ENCODE data around the gene KRTAP10-12. TPM values are rescaled to one million over a fixed set of nuclear protein-coding genes. Genes with fewer than 3 reads are reported as not detected.

Gene KRTAP10-12
- polyA plus RNA-seq, 3 donors = not detected

GRCh38 chr21:44691686-44692085, 5.3 kb upstream of the KRTAP10-12 start:
- H3K4me1 ChIP-seq (ENCODE audit: control insufficient read depth in 1 of 2, insufficient read depth in 2 of 2, low read length in 2 of 2) = no peaks in the 10 kb centered on the region
- Mint-ChIP-seq H3K36me3 (no peaks in the 10 kb centered on the region), H3K27me3 (ENCODE audit: low read depth in 3 of 3) (peaks cover 13 to 47% (median 31%) of the 10 kb centered on the region in 3 donors), H3K4me3 (peak overlapping the region in 1 of 2 donors; percentile 18), H3K4me1 (no peaks in the 10 kb centered on the region), H3K9me3 (peaks cover 6 to 22% (median 14%) of the 10 kb centered on the region in 7 donors), H3K27ac (no peak overlapping the region)
- no peak for DNase-seq
- no peak overlapping the region for H2AFZ ChIP-seq (ENCODE audit: insufficient read depth, low read depth, low read length, poor library complexity, severe bottlenecking)
- H3K9ac ChIP-seq (ENCODE audit: insufficient read depth, low read length, poor library complexity, severe bottlenecking) = no peak overlapping the region
- no peak overlapping the region for H3K27ac ChIP-seq (ENCODE audit: low read depth in 1 of 2, low read length in 2 of 2)
- whole genome bisulfite sequencing (ENCODE audit: insufficient coverage) = no CpG with 5 or more reads among the region's 2 CpGs
- H3K36me3 ChIP-seq (replicated peaks in 1 of 2; ENCODE audit: control insufficient read depth in 1 of 2, insufficient read depth in 2 of 2, low read length in 2 of 2) = no peaks in the 10 kb centered on the region
- peaks cover 0 to 15% of the 10 kb centered on the region in 2 donors for H3K9me3 ChIP-seq (replicated peaks in 1 of 2; ENCODE audit: control insufficient read depth in 1 of 2, insufficient read depth in 1 of 2, low read length in 2 of 2)
- intact Hi-C loops (cut with micrococcal nuclease) = no loop called here
- no peaks in the 10 kb centered on the region for H4K20me1 ChIP-seq (ENCODE audit: insufficient read depth, low read length)
- no peak overlapping the region for H3K4me2 ChIP-seq (replicated peaks; ENCODE audit: extremely low read depth, low read length, poor library complexity, severe bottlenecking)
- TF ChIP-seq CTCF (IDR thresholded peaks at IDR 0.05) = no peak
- H3K79me2 ChIP-seq (ENCODE audit: insufficient read depth, low read length) = no peaks in the 10 kb centered on the region
- peaks cover 0 to 13% of the 10 kb centered on the region in 2 donors for H3K27me3 ChIP-seq (ENCODE audit: control insufficient read depth in 2 of 2, insufficient read depth in 2 of 2, low read length in 2 of 2)
- H3K4me3 ChIP-seq (replicated peaks in 1 of 3; ENCODE audit: low read depth in 2 of 3, low read length in 3 of 3) = no peak overlapping the region

GRCh38 chr21:44692798-44693512, 4.0 kb upstream of the KRTAP10-12 start:
- H3K36me3 ChIP-seq (replicated peaks in 1 of 2; ENCODE audit: control insufficient read depth in 1 of 2, insufficient read depth in 2 of 2, low read length in 2 of 2) = no peaks in the 10 kb centered on the region
- intact Hi-C loops (cut with micrococcal nuclease) = no loop called here
- no peak overlapping the region for H3K27ac ChIP-seq (ENCODE audit: low read depth in 1 of 2, low read length in 2 of 2)
- no peak for TF ChIP-seq CTCF (IDR thresholded peaks at IDR 0.05)
- no peaks in the 10 kb centered on the region for H3K36me3 Mint-ChIP-seq
- H3K4me1 Mint-ChIP-seq = no peaks in the 10 kb centered on the region
- no peak overlapping the region for H3K4me2 ChIP-seq (replicated peaks; ENCODE audit: extremely low read depth, low read length, poor library complexity, severe bottlenecking)
- no peaks in the 10 kb centered on the region for H3K4me1 ChIP-seq (ENCODE audit: control insufficient read depth in 1 of 2, insufficient read depth in 2 of 2, low read length in 2 of 2)
- no peak for DNase-seq
- H3K4me3 ChIP-seq (replicated peaks in 1 of 3; ENCODE audit: low read depth in 2 of 3, low read length in 3 of 3) = no peak overlapping the region
- no peak overlapping the region for H3K4me3 Mint-ChIP-seq
- peaks cover 0 to 19% of the 10 kb centered on the region in 2 donors for H3K27me3 ChIP-seq (ENCODE audit: control insufficient read depth in 2 of 2, insufficient read depth in 2 of 2, low read length in 2 of 2)
- H3K9me3 ChIP-seq (replicated peaks in 1 of 2; ENCODE audit: control insufficient read depth in 1 of 2, insufficient read depth in 1 of 2, low read length in 2 of 2) = peaks cover 0 to 15% of the 10 kb centered on the region in 2 donors
- no CpG with 5 or more reads among the region's 2 CpGs for WGBS (ENCODE audit: insufficient coverage)
- no peak overlapping the region for H2AFZ ChIP-seq (ENCODE audit: insufficient read depth, low read depth, low read length, poor library complexity, severe bottlenecking)
- H3K9ac ChIP-seq (ENCODE audit: insufficient read depth, low read length, poor library complexity, severe bottlenecking) = no peak overlapping the region
- H3K9me3 Mint-ChIP-seq = peaks cover 6 to 22% (median 14%) of the 10 kb centered on the region in 7 donors
- no peaks in the 10 kb centered on the region for H4K20me1 ChIP-seq (ENCODE audit: insufficient read depth, low read length)
- no peaks in the 10 kb centered on the region for H3K79me2 ChIP-seq (ENCODE audit: insufficient read depth, low read length)
- H3K27ac Mint-ChIP-seq = no peak overlapping the region
- peaks cover 25 to 54% (median 35%) of the 10 kb centered on the region in 3 donors for H3K27me3 Mint-ChIP-seq (ENCODE audit: low read depth in 3 of 3)

Data from CD14-positive monocyte (primary cell).